ENCODE measurements around the gene ABCE1.

Gene ABCE1

DNA sequence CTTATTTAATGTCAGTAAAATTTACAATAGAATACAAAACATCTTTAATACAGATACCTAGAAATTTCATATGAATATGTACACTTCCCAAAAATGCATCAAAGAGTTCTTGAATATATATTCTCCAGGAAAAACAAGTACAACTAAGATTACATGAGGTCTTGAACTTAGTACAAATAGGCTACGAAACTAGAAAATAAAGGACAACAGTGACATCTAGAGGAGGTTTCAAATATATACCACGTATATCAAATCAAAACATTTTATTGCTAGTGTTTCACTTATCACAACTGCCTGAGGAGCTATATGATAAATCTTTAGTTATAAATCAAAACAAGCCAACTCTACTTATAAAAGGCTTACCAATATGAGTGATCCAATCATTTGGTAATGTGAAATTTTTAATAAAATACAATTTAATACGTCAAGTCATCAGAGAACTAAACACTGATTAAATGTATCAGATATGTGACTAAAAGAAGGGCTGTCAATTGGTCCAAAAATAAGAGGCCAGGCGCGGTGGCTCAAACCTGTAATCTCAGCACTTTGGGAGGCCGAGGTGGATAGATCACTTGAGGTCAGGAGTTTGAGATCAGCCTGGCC lies 36.7 kb upstream of the ABCE1 start:
- DNase-seq (ENCODE audit: low read depth), result peak; percentile 86
- H3K4me3 ChIP-seq (replicated peaks; ENCODE audit: low read depth, low read length), result no peak overlapping the region
- TF ChIP-seq, protein P1, sequence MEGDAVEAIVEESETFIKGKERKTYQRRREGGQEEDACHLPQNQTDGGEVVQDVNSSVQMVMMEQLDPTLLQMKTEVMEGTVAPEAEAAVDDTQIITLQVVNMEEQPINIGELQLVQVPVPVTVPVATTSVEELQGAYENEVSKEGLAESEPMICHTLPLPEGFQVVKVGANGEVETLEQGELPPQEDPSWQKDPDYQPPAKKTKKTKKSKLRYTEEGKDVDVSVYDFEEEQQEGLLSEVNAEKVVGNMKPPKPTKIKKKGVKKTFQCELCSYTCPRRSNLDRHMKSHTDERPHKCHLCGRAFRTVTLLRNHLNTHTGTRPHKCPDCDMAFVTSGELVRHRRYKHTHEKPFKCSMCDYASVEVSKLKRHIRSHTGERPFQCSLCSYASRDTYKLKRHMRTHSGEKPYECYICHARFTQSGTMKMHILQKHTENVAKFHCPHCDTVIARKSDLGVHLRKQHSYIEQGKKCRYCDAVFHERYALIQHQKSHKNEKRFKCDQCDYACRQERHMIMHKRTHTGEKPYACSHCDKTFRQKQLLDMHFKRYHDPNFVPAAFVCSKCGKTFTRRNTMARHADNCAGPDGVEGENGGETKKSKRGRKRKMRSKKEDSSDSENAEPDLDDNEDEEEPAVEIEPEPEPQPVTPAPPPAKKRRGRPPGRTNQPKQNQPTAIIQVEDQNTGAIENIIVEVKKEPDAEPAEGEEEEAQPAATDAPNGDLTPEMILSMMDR (IDR thresholded peaks at IDR 0.05; ENCODE audit: low read length, missing control alignments), result peak; percentile 30

DNA sequence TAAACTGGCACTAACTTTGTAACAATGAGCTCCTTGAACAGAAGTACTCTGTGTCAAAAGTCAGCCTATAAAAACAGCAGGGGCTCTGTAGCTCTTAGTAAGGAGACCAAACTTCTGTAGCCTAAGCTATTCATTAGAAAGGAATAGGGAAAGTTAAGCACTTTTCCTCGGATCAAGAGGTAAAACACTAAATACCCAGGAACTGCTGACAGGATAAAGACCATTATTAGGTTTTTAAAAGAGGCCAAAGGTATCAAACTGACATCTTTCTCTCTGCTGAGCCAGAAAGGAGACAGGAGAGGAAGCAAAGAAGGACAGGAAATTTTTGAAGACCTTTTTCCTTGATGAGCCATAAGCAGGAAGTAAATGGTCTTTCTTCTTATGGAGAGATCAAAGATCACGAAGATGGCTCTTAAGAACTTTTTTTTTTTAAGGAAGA lies 32.0 kb upstream of the ABCE1 start:
- DNase-seq (ENCODE audit: low read depth), result no peak
- H3K4me3 ChIP-seq (replicated peaks; ENCODE audit: low read depth, low read length), result no peak overlapping the region
- TF ChIP-seq, protein P1 (IDR thresholded peaks at IDR 0.05; ENCODE audit: low read length, missing control alignments), result no peak

DNA sequence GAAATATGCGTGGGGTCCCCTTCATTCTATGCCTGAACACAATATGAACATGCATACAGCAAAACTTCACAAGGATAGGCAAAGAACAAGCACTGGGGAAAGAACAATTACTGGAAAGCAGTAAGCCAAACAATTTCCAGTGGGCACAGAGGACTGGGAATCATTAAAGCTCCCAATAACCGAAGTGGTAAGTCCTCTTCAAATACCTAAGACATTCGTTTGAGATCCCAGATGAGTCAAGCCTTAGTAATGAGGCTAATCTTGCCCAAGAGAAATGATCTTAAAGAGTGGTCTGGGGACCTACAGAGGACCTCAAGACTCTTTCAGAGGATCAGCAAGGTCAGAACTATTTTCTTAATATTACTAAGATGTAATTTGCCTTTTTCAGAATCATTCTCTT lies 28.8 kb upstream of the ABCE1 start:
- no peak overlapping the region for H3K4me3 ChIP-seq (replicated peaks; ENCODE audit: low read depth, low read length)
- peak; percentile 44 for DNase-seq (ENCODE audit: low read depth)
- TF ChIP-seq, protein P1 (IDR thresholded peaks at IDR 0.05; ENCODE audit: low read length, missing control alignments), result no peak

DNA sequence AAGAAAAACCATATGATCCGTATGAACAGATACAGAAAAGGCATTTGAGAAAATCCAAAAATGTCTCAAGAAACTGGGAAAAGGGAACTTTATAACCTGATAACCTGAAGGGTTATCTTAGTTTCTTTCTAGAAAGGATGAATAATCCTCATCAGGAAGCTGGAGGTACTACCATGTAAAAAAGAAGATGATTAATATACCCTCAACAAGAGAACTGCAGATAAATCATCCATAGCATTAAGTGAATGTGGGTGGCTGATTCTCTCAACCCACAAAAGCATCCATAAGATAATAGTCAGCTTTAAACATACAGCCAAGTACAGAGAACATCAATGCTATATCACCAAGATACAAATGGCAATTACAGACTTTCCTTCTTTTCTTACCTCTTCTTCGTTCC lies 26.6 kb upstream of the ABCE1 start:
- TF ChIP-seq, protein P1 (IDR thresholded peaks at IDR 0.05; ENCODE audit: low read length, missing control alignments), result no peak
- no peak for DNase-seq (ENCODE audit: low read depth)
- H3K4me3 ChIP-seq (replicated peaks; ENCODE audit: low read depth, low read length), result no peak overlapping the region

DNA sequence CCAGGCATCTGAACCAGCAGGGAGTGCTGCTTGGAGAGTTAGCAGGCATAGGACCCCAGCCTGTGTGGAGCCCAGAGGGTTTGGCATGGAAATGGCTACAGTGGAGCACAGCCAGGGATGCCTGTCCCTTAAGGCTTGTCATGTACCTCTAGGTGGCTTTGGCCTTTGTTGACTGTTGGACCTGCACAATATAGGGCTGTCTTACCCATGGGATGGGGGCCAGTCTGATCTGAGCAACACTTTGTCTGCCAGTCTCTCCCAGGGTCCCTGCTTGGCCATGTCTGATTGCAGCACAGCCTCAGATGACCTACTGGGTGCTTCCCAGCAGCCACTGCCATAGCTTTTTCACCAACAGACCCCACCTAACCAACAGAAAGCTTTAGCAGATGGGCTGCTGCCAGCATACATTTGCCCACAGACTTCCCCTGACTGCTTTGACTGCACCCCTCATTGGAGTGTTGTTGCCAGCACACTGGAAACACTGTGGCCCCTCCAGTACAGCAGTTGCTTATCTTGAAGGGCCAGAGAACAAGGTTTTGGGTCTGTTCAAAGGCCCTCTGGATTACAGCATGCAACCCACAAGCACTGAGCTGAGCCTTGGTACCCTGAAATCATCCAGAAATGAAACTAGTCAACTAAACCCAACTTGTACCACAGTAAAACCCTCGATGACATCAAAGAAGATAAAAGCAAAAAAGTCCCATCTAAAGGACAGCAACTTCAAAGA lies 22.2 kb upstream of the ABCE1 start:
- no peak for DNase-seq (ENCODE audit: low read depth)
- TF ChIP-seq, protein P1 (IDR thresholded peaks at IDR 0.05; ENCODE audit: low read length, missing control alignments), result no peak

DNA sequence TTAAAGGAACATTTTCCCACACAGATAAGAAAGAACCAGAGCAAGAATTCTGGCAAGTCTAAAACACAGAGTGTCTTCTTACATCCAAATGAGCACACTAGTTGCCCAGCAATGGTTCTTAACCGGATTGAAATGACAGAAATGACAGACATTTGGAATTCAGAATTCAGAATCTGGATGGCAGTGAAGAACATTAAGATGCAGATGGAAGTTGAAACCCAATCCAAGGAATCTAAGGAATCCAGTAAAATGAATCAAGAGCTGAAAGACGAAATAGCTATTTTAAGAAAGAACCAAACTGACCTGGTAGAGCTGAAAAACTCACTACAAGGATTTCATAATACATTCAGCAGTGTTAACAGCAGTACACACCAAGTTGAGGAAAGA lies 21.6 kb upstream of the ABCE1 start:
- H3K4me3 ChIP-seq (replicated peaks; ENCODE audit: low read depth, low read length), result no peak overlapping the region
- TF ChIP-seq, protein P1 (IDR thresholded peaks at IDR 0.05; ENCODE audit: low read length, missing control alignments), result no peak
- DNase-seq (ENCODE audit: low read depth), result no peak

More for the DNA sequence above, 22.2 kb upstream of the ABCE1 start:
- H3K4me3 ChIP-seq (replicated peaks; ENCODE audit: low read depth, low read length), result no peak overlapping the region

Data from fibroblast of pulmonary artery (primary cell).